ENCODE results near the gene RAC2.

DNA sequence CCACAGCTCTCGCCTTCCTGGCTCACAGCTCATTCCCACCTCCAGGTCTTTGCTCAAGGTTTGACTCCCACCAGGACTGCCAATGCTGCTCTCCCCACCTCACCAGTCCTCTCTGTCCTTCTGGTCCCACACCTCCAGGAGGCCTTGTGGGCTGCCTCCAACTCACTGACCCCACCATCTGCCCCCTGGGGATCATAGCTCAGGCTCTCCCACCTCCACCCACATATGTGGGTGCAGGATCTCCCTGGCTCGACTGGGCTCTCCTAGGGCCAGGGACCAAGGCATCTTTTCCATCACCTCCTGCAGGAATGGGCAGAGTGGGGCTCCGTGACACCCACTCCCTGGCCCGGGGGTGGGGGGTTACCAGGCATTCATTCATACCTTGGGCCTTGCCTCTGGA is 18.0 kb downstream of the RAC2 start:
- no peak for TF ChIP-seq POLR2A (IDR thresholded peaks at IDR 0.05)
- TF ChIP-seq, protein P1, sequence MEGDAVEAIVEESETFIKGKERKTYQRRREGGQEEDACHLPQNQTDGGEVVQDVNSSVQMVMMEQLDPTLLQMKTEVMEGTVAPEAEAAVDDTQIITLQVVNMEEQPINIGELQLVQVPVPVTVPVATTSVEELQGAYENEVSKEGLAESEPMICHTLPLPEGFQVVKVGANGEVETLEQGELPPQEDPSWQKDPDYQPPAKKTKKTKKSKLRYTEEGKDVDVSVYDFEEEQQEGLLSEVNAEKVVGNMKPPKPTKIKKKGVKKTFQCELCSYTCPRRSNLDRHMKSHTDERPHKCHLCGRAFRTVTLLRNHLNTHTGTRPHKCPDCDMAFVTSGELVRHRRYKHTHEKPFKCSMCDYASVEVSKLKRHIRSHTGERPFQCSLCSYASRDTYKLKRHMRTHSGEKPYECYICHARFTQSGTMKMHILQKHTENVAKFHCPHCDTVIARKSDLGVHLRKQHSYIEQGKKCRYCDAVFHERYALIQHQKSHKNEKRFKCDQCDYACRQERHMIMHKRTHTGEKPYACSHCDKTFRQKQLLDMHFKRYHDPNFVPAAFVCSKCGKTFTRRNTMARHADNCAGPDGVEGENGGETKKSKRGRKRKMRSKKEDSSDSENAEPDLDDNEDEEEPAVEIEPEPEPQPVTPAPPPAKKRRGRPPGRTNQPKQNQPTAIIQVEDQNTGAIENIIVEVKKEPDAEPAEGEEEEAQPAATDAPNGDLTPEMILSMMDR (IDR thresholded peaks at IDR 0.05), result no peak
- no peak for TF ChIP-seq POLR2AphosphoS5 (IDR thresholded peaks at IDR 0.05)
